Left kidney (tissue), 2 donors: Measurements from ENCODE around the gene ACSL4. TPM values are rescaled to one million over a fixed set of nuclear protein-coding genes. Genes with fewer than 3 reads are reported as not detected.
A peak's percentile ranks its signal among the peaks of the same experiment; 100 is the strongest.
"Not testable (repeated sequence)": the region's sequence is repeated elsewhere in the genome, so short reads cannot be mapped to it uniquely, and the experiment has no call there.

Source experiments
- DNase-seq: peaks from one replicate; pipeline ENCODE4 v3.0.0-alpha.2; 2013
- polyA plus RNA-seq: library from polyadenylated mRNA; unstranded; fragments of 120-200 nt; gene quantifications from one replicate; pipeline ENCODE4 v1.2.1, GENCODE V29; 2013; ENCODE audit not compliant: insufficient read length

ACSL4 gene
- polyA plus RNA-seq, 1 donor, result 54.8 TPM

DNA sequence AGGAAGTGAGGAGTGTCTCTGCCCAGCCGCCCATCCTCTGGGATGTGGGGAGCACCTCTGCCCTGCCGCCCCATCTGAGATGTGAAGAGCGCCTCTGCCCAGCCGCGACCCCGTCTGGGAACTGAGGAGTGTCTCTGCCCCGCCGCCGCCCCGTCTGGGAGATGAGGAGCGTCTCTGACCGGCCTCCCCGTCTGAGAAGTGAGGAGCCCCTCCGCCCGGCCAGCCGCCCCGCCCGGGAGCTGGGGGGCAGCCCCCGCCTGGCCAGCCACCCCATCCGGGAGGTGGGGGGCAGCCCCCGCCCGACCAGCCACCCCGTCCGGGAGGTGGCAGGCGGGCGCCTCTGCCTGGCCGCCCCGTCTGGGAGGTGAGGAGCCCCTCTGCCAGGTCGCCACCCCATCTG lies 61.9 kb downstream of the ACSL4 start:
- DNase-seq, result not testable (repeated sequence)

DNA sequence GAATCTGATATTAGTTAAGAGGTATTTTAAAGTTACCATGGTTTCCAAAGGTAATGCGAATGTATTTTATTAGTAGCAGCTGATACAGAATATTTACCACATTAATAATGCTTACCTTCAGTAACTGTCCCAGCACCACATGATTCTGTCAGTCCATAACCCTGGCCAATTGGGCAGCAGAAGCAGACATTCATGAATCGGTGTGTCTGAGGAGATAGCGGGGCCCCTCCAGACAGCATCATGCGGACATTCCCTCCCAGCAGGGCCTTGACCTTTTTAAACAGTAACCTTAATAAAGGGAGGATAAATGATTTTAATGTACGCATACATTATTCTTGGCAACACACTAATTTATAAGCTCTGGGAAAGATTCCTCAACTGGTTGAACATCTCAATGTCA lies 65.1 kb downstream of the ACSL4 start:
- no peak for DNase-seq

DNA sequence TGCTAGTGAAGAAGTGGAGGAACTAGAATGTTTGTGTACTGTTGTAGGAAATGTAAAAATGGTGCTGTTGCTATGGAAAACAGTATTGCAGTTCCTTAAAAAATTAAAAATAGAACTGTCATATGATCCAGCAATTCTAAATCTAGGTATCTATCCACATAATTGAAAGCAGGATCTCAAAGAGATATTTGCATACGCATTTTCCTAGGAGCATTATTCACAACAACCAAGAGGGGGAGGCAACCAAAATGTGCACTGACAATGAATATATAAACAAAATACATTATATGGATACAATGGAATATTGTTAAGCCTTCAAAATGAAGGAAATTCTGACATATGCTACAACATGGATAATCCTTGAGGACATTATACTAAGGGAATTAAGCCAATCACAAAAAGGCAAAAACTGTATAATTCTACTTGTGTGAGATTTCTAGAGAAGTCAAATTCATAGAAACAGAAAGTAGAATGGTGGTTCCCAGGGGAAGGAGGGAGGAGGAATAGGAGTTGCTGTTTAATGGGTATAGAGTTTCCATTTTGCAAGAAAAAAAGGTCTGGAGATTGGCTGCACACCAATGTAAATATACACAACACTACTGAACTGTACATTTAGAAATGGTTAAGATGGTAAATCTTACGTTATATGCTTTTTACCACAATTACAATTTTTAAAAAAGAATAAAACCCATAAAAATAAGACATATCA lies 72.5 kb downstream of the ACSL4 start:
- DNase-seq, result no peak

DNA sequence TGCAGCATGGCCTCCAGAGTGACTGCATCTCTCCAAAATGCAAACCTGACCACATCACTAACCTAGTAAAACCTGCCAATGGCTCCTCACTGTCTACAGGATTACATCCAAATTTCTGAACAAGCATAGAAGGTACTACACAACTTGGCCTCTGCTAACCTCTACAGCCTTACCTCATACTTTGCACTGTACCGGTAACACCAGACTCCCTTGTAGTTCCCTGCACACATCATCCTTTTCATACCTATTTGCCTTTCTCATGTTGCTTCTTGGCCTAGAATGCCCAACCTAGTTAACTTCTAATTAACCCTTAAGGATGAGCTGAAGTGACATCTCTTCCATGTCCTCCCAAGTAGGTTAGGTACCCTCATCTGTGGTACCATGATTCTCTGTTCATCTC lies 74.7 kb downstream of the ACSL4 start:
- DNase-seq, result no peak

DNA sequence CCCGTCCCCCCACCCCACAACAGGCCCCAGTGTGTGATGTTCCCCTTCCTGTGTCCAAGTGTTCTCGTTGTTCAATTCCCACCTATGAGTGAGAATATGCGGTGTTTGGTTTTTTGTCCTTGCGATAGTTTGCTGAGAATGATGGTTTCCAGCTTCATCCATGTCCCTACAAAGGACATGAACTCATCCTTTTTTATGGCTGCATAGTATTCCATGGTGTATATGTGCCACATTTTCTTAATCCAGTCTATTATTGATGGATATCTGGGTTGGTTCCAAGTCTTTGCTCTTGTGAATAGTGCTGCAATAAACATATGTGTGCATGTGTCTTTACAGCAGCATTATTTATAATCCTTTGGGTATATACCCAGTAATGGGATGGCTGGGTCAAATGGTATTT lies 75.7 kb downstream of the ACSL4 start:
- DNase-seq, result not testable (repeated sequence)

DNA sequence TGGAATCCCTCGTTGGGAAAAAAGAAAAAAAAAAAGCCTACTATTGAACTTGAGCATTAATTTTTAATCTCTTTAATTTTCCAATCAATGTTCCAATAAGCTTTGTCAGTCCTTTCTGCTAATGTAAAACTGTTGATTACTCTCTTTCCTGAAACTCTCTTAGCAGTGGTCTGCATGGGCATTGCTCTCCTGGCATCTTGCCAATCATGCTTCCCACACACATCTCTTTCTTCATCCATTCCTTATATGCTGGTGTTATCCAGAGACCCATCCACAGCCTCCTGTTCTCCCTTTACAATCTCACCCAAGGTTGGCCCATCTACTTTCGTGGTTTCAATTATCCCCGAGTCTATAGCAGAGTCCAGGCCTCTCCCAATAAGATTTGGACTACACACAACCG lies 76.3 kb downstream of the ACSL4 start:
- no peak for DNase-seq

DNA sequence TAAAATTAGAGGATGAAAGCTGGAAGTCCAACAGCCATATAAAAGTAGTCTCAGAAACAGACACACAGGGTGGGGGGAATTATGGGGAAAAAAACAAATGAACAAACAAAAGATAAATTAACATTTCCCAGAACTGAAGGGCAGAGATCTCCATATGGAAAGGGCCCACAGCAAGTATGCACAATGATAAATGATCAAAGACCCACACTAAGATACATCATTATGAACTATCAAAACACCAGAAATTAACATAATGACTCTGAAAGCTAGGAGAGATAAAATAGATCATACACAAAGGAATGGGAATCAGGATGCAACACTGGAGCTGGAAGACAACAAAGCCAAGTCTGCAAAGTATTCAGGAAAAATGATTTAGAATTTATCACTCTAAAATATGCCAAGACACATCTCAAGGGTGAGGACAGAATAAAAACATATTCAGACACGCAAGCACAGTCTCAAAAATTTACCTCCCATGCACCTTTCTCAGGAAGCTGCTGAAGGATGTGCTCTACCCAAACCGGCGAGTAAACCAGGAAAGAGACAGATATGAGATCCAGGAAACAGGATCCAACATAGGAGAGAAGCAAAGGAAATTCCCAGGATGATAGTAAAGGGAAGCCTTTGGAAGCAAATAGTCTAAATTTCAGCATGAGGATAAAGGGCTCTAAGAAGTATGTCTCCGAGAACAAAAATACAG lies 77.4 kb downstream of the ACSL4 start:
- DNase-seq, result no peak

DNA sequence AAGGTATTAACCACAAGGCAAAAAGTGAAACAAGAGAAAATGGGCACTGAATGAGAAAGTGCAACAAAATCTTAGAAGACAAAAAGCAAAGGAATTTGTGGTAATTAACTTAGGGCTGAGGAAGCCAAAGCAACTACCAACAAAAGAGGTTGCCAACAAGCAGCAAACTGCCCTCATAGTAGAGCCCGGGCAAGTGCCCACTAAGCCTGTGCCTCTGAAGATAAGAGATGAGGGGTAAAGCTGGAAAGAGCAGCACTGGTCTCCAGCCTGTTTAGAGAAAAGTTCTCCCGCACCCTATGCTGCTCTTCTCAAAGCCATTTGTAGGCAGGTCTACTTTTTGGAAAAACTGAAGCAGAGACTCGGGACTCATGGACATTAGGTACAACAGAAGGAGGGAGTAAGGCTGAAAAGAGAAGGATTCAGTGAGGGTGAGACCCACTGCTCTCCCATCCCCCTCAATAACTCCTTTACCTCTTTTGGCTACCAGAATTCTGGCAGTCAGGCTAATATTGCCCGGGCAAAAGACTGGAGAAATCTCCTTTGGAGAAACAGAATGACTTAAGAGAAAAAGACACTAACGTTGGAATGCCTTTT lies 78.4 kb downstream of the ACSL4 start:
- DNase-seq, result no peak

DNA sequence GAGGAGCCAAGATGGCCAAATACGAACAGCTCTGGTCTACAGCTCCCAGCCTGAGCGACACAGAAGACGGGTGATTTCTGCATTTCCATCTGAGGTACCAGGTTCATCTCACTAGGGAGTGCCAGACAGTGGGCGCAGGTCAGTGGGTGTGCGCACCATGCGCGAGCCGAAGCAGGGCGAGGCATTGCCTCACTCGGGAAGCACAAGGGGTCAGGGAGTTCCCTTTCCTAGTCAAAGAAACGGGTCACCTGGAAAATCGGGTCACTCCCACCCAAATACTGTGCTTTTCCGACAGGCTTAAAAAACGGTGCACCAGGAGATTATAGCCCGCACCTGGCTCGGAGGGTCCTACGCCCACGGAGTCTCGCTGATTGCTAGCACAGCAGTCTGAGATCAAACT lies 88.4 kb downstream of the ACSL4 start:
- not testable (repeated sequence) for DNase-seq

DNA sequence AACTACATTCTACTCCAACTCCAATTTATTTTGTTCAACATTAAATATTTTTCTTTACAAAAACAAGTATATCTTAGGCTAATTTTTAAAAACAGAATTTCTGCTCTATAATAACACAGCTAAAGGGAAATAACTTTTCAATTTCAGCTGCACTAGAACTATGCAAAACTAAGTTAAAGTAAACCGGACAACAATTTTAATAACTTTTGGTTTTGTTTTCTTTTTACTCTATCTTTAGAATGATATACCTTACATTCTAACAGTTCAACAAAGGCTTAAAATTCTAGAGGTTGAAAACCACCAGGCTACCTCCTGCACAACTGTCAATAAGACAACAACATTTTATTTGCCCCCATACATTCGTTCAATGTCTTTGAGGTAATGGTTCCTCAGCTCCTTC lies 89.4 kb downstream of the ACSL4 start:
- no peak for DNase-seq

DNA sequence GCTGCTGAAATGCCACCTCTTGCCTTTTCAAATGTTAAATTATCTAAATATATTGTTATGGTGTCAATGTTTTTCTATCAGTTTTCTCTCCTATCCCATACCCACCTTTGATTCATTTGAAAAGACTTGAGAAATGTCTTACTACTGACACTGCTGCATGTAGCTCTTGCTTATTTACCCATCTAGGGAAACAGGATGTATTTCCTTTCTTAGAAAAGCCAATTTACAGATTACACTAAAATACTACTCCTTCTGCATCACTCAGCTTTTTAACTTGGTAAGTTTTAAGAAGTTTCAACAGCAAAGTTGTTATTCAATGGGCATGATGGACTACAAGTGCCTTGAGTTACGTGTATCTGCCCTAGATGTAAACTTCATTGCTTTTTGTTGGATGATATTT lies 94.9 kb downstream of the ACSL4 start:
- no peak for DNase-seq

DNA sequence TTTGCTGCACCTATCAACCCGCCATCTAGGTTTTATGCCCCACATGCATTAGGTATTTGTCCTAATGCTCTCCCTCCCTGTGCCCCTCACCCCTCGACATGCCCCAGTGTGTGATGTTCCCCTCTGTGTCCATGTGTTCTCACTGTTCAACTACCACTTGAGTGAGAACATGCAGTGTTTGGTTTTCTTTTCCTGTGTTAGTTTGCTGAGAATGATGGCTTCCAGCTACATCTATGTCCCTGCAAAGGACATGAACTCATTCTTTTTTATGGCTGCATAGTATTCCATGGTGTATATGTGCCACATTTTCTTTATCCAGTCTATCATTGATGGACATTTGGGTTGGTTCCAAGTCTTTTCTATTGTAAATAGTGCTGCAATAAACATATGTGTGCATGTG lies 95.6 kb downstream of the ACSL4 start:
- not testable (repeated sequence) for DNase-seq

DNA sequence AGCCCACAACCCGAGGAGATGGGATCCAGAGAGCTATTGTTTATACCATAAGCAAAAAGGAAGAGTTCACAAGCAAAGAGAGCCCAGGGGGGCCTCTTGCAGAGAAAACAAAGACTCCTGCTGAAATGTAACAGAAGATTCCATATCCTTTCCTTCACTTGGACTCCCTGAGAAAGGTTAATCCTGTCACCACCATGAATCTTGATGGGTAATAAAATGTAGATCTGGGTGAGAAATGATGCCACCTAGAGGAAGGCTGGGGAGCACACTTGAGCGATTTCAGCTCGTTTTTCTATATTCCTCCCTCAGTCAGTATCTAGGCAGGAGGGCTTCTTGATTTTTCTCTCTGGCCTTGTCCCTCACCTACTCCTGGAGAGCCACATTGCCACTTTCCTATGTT lies 97.9 kb downstream of the ACSL4 start:
- peak; percentile 20 for DNase-seq

DNA sequence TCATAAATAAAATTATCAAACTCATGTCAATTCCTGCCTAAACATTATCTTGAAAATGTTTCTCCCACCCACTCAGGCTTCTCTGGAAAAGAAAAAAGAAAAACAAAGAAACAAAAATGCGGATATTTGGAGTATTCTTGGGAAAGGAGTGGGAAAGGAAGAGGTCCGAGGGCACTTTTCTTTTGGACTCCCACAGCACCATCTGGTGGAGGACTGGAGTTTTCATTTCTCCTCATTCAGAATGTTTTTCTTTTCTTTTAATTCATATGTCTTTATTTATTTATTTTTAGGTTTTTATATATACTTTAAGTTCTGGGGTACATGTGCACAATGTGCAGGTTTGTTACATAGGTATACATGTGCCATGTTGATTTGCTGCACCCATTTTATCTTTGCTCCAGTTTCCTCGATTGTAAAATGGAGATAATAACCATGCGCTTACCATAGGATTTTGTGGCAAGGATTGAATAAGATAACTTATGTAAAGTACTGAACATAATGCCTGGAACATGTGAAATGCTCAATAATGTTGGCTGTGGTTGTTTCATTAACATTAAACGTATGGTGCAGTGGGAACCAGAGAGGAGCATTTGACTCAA lies 100.1 kb downstream of the ACSL4 start:
- peak; percentile 39 for DNase-seq

DNA sequence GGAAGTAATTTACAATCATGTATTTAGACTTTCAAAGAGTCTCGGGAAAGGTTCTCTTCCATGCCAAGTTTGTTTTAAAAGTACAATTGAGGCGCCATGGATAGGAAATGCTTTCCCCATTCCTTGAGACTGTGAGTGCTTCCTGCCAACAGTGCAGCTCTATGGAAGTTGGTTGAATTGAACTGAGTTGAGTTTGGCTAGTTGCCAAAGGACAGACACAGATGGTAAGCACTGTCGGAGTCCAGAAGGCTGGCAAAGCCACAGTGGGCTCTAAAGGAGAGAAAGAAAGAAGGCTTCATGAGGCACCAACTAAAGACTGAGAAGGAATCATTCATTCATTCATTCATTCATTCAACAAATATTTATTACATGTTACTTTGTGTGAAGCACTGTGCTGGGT lies 103.7 kb downstream of the ACSL4 start:
- no peak for DNase-seq

DNA sequence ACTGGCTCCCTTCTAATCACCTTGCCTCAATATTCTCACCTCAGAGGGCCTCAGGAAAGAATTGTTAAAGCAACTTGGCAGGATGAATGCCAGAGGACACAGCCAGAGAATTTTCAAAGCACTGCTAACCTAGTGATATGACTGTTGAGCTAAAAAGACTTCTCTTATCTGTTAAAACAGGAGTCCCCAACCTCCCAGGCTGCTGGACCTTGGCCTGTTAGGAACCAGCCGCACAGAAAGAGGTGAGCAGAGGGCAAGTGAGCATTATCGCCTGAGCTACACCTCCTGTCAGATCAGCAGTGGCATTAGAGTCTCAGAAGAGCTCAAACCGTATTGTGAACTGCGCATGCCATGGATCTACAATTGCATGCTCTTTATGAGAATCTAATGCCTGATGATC lies 106.4 kb downstream of the ACSL4 start:
- no peak for DNase-seq

DNA sequence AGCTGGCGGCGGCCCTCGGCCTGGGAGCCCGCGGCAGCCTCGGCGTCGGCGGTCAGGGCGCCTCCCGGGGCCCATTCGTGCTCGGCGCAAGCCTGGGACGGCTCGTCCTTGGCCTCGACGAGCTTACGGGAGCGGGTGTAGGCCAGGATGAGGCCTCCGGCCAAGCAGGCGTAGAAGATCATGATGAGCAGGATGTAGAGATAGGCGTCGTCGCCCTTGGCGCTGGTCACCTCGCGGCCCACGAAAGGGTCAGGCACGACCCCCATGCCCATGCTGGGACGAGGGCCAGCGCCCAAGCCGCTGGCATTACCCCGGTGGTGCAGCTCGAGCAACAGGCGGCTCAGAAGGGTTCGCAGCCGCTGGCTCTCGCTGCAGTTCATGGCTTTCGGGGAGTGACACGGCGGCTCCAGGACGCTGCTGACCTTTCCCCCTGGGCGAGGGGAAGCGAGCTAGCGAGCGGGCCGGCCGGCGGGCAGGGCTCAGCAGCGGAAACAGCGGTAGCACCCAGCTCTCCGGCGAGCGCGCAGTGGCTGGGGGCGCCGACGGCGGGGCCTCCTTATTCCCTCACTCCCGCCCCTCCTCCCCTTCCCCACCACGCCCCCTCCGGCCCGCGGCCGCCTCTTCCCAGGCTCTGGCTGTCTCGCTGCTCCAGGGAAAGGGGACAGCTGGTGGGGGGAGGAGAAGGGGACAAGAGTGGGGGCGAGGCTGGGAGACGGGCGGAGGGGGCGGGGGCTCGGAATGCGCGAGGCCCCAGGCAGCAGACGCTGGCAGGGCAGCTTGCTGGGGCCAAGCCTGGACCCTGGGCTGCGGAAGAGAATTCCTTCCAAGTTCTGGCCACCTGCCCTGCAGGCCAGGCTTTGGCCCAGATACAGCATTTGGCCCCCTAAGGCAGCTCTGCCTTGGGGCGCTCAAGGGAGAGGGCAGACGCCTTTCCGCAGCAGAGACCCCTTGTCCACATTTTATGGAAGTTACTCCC lies 108.1 kb downstream of the ACSL4 start, which contains the start of gene KCNE5:
Gene KCNE5 (minus strand): TSS at position 532 of the 976 bp plus-strand sequence. CDS start 152 bp downstream, at position 380.
- DNase-seq, result peak; percentile 57

DNA sequence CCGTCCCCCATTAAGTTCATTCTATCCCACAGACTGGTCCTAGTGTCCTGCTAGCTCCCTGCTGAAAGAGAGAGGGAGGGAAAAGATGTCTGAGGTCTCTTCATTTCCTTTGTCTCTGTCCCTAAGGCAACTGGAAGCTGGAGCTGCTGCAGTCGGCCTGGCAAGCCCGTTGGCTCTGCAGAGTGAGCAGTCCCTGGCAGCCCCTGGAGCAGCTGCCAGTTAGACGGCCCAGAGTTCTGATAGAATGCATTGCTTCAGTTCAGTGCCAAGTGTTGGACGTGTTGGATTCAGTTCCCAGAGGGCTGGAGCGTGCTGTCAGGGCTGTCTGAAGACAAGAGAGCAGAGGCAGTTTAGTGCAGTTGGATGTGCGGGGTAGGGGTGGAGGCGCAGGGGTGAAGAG lies 109.1 kb downstream of the ACSL4 start:
- no peak for DNase-seq

DNA sequence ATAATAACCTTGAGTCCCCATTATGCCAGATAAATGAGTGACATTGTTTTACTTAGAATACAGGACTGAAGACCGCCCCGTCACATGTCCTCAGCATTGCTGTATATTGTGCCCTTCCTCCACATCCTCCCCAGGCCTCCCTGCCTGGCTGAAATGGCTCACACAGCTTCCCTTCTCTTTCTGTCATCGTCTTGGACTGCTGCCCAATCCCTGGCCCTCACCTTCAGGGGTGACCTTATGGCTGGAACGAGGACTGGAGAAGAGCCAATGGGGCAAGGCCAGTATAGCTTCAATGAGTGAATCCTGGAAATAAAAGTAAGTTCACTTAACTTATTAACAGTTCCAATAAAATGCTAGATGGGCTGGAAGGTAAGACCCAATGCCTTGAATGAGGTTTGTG lies 110.8 kb downstream of the ACSL4 start:
- DNase-seq, result no peak

DNA sequence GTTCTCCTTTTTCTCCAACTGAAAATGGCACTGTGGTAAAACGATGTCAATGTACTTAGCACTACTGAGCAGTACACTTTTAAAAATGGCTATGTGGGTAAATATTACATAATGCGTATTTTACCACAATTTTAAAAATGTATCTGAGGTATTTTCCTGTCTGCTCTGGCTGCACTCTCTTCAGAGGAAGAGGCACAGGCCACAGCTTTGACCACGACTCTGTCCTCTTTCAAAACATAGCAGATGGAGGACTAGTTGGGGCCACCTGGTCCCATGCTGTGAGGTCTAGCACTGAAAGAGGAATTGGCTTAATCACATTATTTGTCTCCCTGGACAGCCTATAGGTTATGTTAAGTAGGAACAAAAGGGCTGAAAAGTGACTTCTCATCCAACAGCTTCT lies 113.3 kb downstream of the ACSL4 start:
- no peak for DNase-seq

DNA sequence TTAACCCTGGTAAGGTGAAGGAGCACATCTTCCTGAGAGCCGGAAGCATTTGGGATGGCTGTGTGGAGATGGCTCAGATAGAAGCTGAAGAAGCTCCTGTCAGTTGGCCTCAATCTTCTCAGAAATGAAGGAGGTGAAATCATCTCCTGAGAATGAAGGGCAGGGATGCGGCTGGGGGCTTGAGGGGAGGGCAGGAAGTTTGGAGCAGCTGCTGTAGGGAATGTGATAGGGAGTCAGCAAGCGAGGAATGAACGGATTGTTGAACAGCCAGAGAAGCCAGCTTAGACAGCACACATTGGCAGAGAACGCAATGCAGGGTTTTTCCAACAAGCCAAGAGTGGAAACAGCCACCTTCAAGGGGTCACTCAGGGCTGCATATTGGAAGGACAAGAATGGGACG lies 118.1 kb downstream of the ACSL4 start:
- no peak for DNase-seq

DNA sequence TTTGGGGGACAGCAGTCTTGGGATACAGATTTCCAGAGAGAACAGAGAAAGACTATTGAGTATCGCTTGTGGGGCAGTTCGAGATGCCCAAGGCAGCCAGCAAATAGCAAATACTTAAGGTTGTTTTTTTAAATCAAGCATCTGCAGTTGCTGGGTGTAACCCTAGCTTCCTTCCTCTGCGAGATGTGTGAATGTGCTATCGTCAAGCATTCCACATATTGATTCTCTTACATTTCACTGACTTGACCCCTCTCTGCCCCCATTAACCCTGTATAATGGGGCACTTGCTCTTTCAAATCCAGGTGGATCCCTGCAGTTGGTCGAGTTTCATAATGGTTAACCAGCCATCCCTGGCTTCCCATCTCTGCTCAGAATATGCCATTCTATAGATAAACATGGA lies 131.6 kb downstream of the ACSL4 start:
- DNase-seq, result no peak
